Endothelial cell (in vitro differentiated cells): ENCODE measurements around the gene WNT7B. TPM values are rescaled to one million over a fixed set of nuclear protein-coding genes. Genes with fewer than 3 reads are reported as not detected.

Experiments
- DNase-seq: peaks from one replicate; pipeline ENCODE4 v3.0.0; 2021; ENCODE audit warnings: low spot score
- H3K27ac Mint-ChIP-seq: one replicate; pipeline ENCODE4 v1.8.0; 2021; ENCODE audit warnings: mixed read lengths, inconsistent platforms; ENCODE audit not compliant: unreplicated experiment
- H3K27me3 Mint-ChIP-seq: one replicate; pipeline ENCODE4 v1.8.0; 2021; ENCODE audit warnings: mild to moderate bottlenecking, moderate library complexity, mixed read lengths, inconsistent platforms; ENCODE audit not compliant: unreplicated experiment
- H3K36me3 Mint-ChIP-seq: one replicate; pipeline ENCODE4 v1.8.0; 2021; ENCODE audit warnings: mild to moderate bottlenecking, low read depth, mixed read lengths, inconsistent platforms; ENCODE audit not compliant: unreplicated experiment
- H3K4me1 Mint-ChIP-seq: one replicate; pipeline ENCODE4 v1.8.0; 2021; ENCODE audit warnings: mild to moderate bottlenecking, mixed read lengths, inconsistent platforms; ENCODE audit not compliant: unreplicated experiment
- H3K4me3 Mint-ChIP-seq: one replicate; pipeline ENCODE4 v1.8.0; 2021; ENCODE audit warnings: mild to moderate bottlenecking, mixed read lengths, inconsistent platforms; ENCODE audit not compliant: unreplicated experiment
- H3K9me3 Mint-ChIP-seq: one replicate; pipeline ENCODE4 v1.8.0; 2021; ENCODE audit warnings: mixed read lengths, inconsistent platforms; ENCODE audit not compliant: unreplicated experiment
- total RNA-seq: library from RNA; stranded (reverse); fragmentation: NEBNext Ultra II Directional; extraction: Animal tissue kit (Norgen Biotek cat#: 25700); gene quantifications from one replicate; pipeline ENCODE4 v1.2.1, GENCODE V29; 2021; ENCODE audit not compliant: unreplicated experiment
- TF ChIP-seq, protein P1 (sequence below): fragments of 200-600 bp; sonication (generic); IDR thresholded peaks from one replicate; pipeline ENCODE4 v1.5.0; 2021; ENCODE audit warnings: antibody characterized with exemption; ENCODE audit not compliant: unreplicated experiment

WNT7B gene
- total RNA-seq, 1 donor from 2014 or later, result not detected

GRCh38 chr22:45872659-45873263 lies 104.2 kb downstream of the WNT7B start:
- no peaks in the 10 kb centered on the region for H3K36me3 Mint-ChIP-seq
- no peak for DNase-seq
- H3K4me3 Mint-ChIP-seq, result no peak overlapping the region
- no peaks in the 10 kb centered on the region for H3K9me3 Mint-ChIP-seq
- H3K27me3 Mint-ChIP-seq, result peaks cover 21% of the 10 kb centered on the region
- H3K4me1 Mint-ChIP-seq, result peaks cover 5% of the 10 kb centered on the region
- TF ChIP-seq, protein P1, sequence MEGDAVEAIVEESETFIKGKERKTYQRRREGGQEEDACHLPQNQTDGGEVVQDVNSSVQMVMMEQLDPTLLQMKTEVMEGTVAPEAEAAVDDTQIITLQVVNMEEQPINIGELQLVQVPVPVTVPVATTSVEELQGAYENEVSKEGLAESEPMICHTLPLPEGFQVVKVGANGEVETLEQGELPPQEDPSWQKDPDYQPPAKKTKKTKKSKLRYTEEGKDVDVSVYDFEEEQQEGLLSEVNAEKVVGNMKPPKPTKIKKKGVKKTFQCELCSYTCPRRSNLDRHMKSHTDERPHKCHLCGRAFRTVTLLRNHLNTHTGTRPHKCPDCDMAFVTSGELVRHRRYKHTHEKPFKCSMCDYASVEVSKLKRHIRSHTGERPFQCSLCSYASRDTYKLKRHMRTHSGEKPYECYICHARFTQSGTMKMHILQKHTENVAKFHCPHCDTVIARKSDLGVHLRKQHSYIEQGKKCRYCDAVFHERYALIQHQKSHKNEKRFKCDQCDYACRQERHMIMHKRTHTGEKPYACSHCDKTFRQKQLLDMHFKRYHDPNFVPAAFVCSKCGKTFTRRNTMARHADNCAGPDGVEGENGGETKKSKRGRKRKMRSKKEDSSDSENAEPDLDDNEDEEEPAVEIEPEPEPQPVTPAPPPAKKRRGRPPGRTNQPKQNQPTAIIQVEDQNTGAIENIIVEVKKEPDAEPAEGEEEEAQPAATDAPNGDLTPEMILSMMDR, result no peak
- no peak overlapping the region for H3K27ac Mint-ChIP-seq

GRCh38 chr22:45871721-45872120 lies 105.2 kb downstream of the WNT7B start:
- Mint-ChIP-seq H3K4me1 (peaks cover 5% of the 10 kb centered on the region), H3K27ac (no peak overlapping the region), H3K36me3 (no peaks in the 10 kb centered on the region), H3K9me3 (no peaks in the 10 kb centered on the region), H3K4me3 (no peak overlapping the region), H3K27me3 (peaks cover 20% of the 10 kb centered on the region)
- TF ChIP-seq, protein P1, result no peak
- DNase-seq, result no peak

Other genes with a start within 250 kb of the WNT7B start
- 12.6 TPM for gene PPARA, start 173.4 kb upstream of the WNT7B start, total RNA-seq